Measurements from ENCODE around the gene BRCA1.

GRCh38 chr17:43018008-43018853, 106.9 kb downstream of the BRCA1 start:
- no peak for TF ChIP-seq CTCF (IDR thresholded peaks at IDR 0.05; ENCODE audit: insufficient read depth, low read depth, low read length)
- no peak for TF ChIP-seq EZH2 (IDR thresholded peaks at IDR 0.05; ENCODE audit: insufficient read depth, low read length)

All from astrocyte (in vitro differentiated cells and primary cell).